GM12892 (cell line): ENCODE results near the gene HES1.
"Not testable (repeated sequence)": the region's sequence is repeated elsewhere in the genome, so short reads cannot be mapped to it uniquely, and the experiment has no call there.

Source experiments
- POLR2A ChIP-seq: IDR thresholded peaks from 2 replicates; pipeline ENCODE4 v1.6.1; 2011; ENCODE audit warnings: low read depth, low read length, control low read depth
- POLR2AphosphoS5 ChIP-seq: IDR thresholded peaks from 2 replicates; pipeline ENCODE4 v1.6.1; 2011; ENCODE audit warnings: low read depth, low read length, control low read depth
- TAF1 ChIP-seq: IDR thresholded peaks from 2 replicates; pipeline ENCODE4 v1.6.1; 2011; ENCODE audit warnings: low read depth, mild to moderate bottlenecking, control low read depth, low read length, borderline replicate concordance

DNA sequence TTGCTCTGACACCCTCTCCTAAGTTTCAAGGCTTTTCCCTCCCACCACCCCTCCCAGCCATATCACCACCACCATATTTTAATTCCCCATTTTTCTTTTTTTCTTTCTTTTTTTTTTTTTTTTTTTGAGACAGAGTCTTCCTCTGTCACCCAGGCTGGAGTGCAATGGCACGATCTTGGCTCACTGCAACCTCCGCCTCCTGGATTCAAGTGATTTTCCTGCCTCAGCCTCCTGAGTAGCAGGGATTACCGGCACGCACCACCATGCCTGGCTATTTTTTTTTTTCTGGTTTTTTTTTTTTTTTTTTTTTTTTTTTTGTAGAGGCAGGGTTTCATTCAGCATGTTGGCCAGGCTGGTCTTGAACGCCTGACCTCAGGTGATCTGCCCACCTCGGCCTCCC is 44.1 kb upstream of the HES1 start:
- TF ChIP-seq POLR2AphosphoS5, POLR2A, TAF1: not testable (repeated sequence)
